ENCODE results near the gene ACVRL1.

Gene ACVRL1

GRCh38 chr12:51913071-51914033, 6.0 kb downstream of the ACVRL1 start:
- no peak for TF ChIP-seq GATA2 (IDR thresholded peaks at IDR 0.05; ENCODE audit: low read depth, low read length)
- TF ChIP-seq GATA3 (IDR thresholded peaks at IDR 0.05; ENCODE audit: low read depth, low read length): no peak

- TF ChIP-seq GATA2 (IDR thresholded peaks at IDR 0.05; ENCODE audit: low read depth, low read length) (no peak), GATA3 (IDR thresholded peaks at IDR 0.05; ENCODE audit: low read depth, low read length) (no peak)
These were observed 7.0 kb downstream of the ACVRL1 start for GRCh38 chr12:51914034-51914923.

- TF ChIP-seq GATA2 (IDR thresholded peaks at IDR 0.05; ENCODE audit: low read depth, low read length): no peak
- no peak for TF ChIP-seq GATA3 (IDR thresholded peaks at IDR 0.05; ENCODE audit: low read depth, low read length)
These were observed 7.8 kb downstream of the ACVRL1 start for GRCh38 chr12:51915003-51915625.

- no peak for TF ChIP-seq GATA3 (IDR thresholded peaks at IDR 0.05; ENCODE audit: low read depth, low read length)
- no peak for TF ChIP-seq GATA2 (IDR thresholded peaks at IDR 0.05; ENCODE audit: low read depth, low read length)
These were observed 8.6 kb downstream of the ACVRL1 start for GRCh38 chr12:51915951-51916350.

GRCh38 chr12:51917041-51917590, 9.8 kb downstream of the ACVRL1 start:
- TF ChIP-seq GATA3 (IDR thresholded peaks at IDR 0.05; ENCODE audit: low read depth, low read length) (no peak), GATA2 (IDR thresholded peaks at IDR 0.05; ENCODE audit: low read depth, low read length) (no peak)

GRCh38 chr12:51917746-51918453, 10.6 kb downstream of the ACVRL1 start:
- TF ChIP-seq GATA3 (IDR thresholded peaks at IDR 0.05; ENCODE audit: low read depth, low read length) (no peak), GATA2 (IDR thresholded peaks at IDR 0.05; ENCODE audit: low read depth, low read length) (no peak)

- TF ChIP-seq GATA2 (IDR thresholded peaks at IDR 0.05; ENCODE audit: low read depth, low read length): no peak
- no peak for TF ChIP-seq GATA3 (IDR thresholded peaks at IDR 0.05; ENCODE audit: low read depth, low read length)
These were observed 12.7 kb downstream of the ACVRL1 start for GRCh38 chr12:51920046-51920445.

- no peak for TF ChIP-seq GATA3 (IDR thresholded peaks at IDR 0.05; ENCODE audit: low read depth, low read length)
- TF ChIP-seq GATA2 (IDR thresholded peaks at IDR 0.05; ENCODE audit: low read depth, low read length): no peak
These were observed 13.9 kb downstream of the ACVRL1 start for GRCh38 chr12:51921017-51921725.

GRCh38 chr12:51922146-51922545, 14.8 kb downstream of the ACVRL1 start:
- TF ChIP-seq GATA2 (IDR thresholded peaks at IDR 0.05; ENCODE audit: low read depth, low read length) (no peak), GATA3 (IDR thresholded peaks at IDR 0.05; ENCODE audit: low read depth, low read length) (no peak)

GRCh38 chr12:51922762-51923505, 15.6 kb downstream of the ACVRL1 start:
- TF ChIP-seq GATA3 (IDR thresholded peaks at IDR 0.05; ENCODE audit: low read depth, low read length) (no peak), GATA2 (IDR thresholded peaks at IDR 0.05; ENCODE audit: low read depth, low read length) (no peak)

GRCh38 chr12:51923506-51924365, 16.4 kb downstream of the ACVRL1 start:
- no peak for TF ChIP-seq GATA3 (IDR thresholded peaks at IDR 0.05; ENCODE audit: low read depth, low read length)
- no peak for TF ChIP-seq GATA2 (IDR thresholded peaks at IDR 0.05; ENCODE audit: low read depth, low read length)

Data from SH-SY5Y (cell line).